SK-N-SH (cell line): ENCODE results near the gene MFAP1. TPM values are rescaled to one million over a fixed set of nuclear protein-coding genes. Genes with fewer than 3 reads are reported as not detected.

ENCODE experiments used
- CTCF ChIA-PET: fragments of 300-600, 350-600 bp; formaldehyde crosslinking; extraction: SDS; loops from one replicate; lab custom pipeline; 2021; lab: Yijun Ruan, JAX
- POLR2A ChIA-PET: fragments of 350-600 bp; sonication (Branson Sonifier 250); formaldehyde crosslinking; extraction: SDS; loops from one replicate; lab custom pipeline; 2020; ENCODE audit warnings: antibody characterized with exemption, inconsistent platforms; lab: Yijun Ruan, JAX
- DNase-seq: peaks from one replicate; pipeline ENCODE4 v3.0.0; 2012
- H2AFZ ChIP-seq: fragments of 200-600 bp; sonication (generic); 2 replicates; pipeline ENCODE4 v1.8.1; 2016; ENCODE audit warnings: antibody characterized with exemption, mild to moderate bottlenecking, low read depth
- H3F3A ChIP-seq: fragments of 200-600 bp; sonication (generic); replicated peaks from 2 replicates; pipeline ENCODE3; 2016; ENCODE audit warnings: antibody characterized with exemption, mild to moderate bottlenecking; ENCODE audit not compliant: insufficient read depth
- H3K27ac ChIP-seq, 2 experiments: fragments of 200-500 bp in 1 of 2; fragments of 200-600 bp in 1 of 2; sonication (Bioruptor generic) in 1 of 2; sonication (generic), shearing (Covaris generic) in 1 of 2; 2 replicates each; pipeline versions ENCODE4 v1.5.1 to v1.6.1; 2014 to 2016; ENCODE audit warnings: low read depth in 2 of 2, inconsistent platforms in 1 of 2, low read length in 1 of 2, mild to moderate bottlenecking in 1 of 2, mixed read lengths in 1 of 2
- H3K27me3 ChIP-seq: fragments of 200-600 bp; sonication (generic), shearing (Covaris generic); 2 replicates; pipeline ENCODE4 v1.6.1; 2016; ENCODE audit warnings: mixed run types; ENCODE audit not compliant: insufficient read depth
- H3K36me3 ChIP-seq, 2 experiments: fragments of 200-500 bp in 1 of 2; fragments of 200-600 bp in 1 of 2; sonication (Bioruptor generic) in 1 of 2; sonication (generic) in 1 of 2; replicated peaks in 1 of 2; 2 replicates each; pipeline versions ENCODE3 to v1.5.1; 2014 to 2016; ENCODE audit warnings: low read length in 1 of 2, mild to moderate bottlenecking in 1 of 2; ENCODE audit not compliant: insufficient read depth in 2 of 2, control insufficient read depth in 1 of 2
- H3K4me1 ChIP-seq, 2 experiments: fragments of 200-500 bp in 1 of 2; fragments of 200-600 bp in 1 of 2; sonication (Bioruptor generic) in 1 of 2; sonication (generic), shearing (Covaris generic) in 1 of 2; 2 replicates each; pipeline versions ENCODE4 v1.5.1 to v1.6.1; 2014 to 2016; ENCODE audit warnings: low read depth in 1 of 2, low read length in 1 of 2, mixed run types in 1 of 2; ENCODE audit not compliant: insufficient read depth in 2 of 2, control insufficient read depth in 1 of 2
- H3K4me2 ChIP-seq: fragments of 200-600 bp; sonication (generic), shearing (Covaris generic); 2 replicates; pipeline ENCODE4 v1.6.1; 2017; ENCODE audit warnings: mixed run types
- H3K4me3 ChIP-seq, 2 experiments: fragments of 200-500 bp in 1 of 2; fragments of 200-600 bp in 1 of 2; sonication (Bioruptor generic) in 1 of 2; sonication (generic), shearing (Covaris generic) in 1 of 2; 2 replicates each; pipeline versions ENCODE4 v1.5.1 to v1.8.1; 2014 to 2016; ENCODE audit warnings: low read depth in 2 of 2, inconsistent platforms in 1 of 2, low read length in 1 of 2, mild to moderate bottlenecking in 1 of 2, mixed read lengths in 1 of 2, moderate library complexity in 1 of 2
- H3K79me2 ChIP-seq: fragments of 200-600 bp; sonication (generic); 2 replicates; pipeline ENCODE4 v1.8.1; 2017; ENCODE audit warnings: mild to moderate bottlenecking; ENCODE audit not compliant: insufficient read depth
- H3K9ac ChIP-seq: fragments of 200-600 bp; sonication (generic); 2 replicates; pipeline ENCODE4 v1.6.1; 2017; ENCODE audit warnings: mixed run types
- H3K9me2 ChIP-seq: fragments of 200-600 bp; sonication (generic); 2 replicates; pipeline ENCODE4 v1.6.1; 2017; ENCODE audit warnings: mixed run types
- H3K9me3 ChIP-seq: fragments of 200-600 bp; sonication (generic); 2 replicates; pipeline ENCODE4 v1.6.1; 2017; ENCODE audit warnings: mixed run types, mild to moderate bottlenecking, moderate library complexity
- H4K20me1 ChIP-seq: fragments of 200-600 bp; sonication (generic); 2 replicates; pipeline ENCODE4 v1.6.1; 2017; ENCODE audit warnings: mild to moderate bottlenecking, mixed run types; ENCODE audit not compliant: insufficient read depth
- CHD2 ChIP-seq: fragments of 150-350 bp; IDR thresholded peaks from 2 replicates; pipeline ENCODE4 v1.6.1; 2018; ENCODE audit warnings: low read length; ENCODE audit not compliant: partially characterized antibody
- ELF1 ChIP-seq: IDR thresholded peaks from 2 replicates; pipeline ENCODE4 v1.4.0; 2012
- EZH2phosphoT487 ChIP-seq: fragments of 200-600 bp; sonication (generic); IDR thresholded peaks from 2 replicates; pipeline ENCODE4 v1.6.1; 2017; ENCODE audit warnings: low read depth, mixed run types, mild to moderate bottlenecking, antibody characterized with exemption, moderate library complexity, borderline replicate concordance
- FOSL2 ChIP-seq: IDR thresholded peaks from 2 replicates; pipeline ENCODE4 v1.4.0; 2012; ENCODE audit warnings: low read depth, mild to moderate bottlenecking, moderate library complexity, borderline replicate concordance
- FOXJ3 ChIP-seq: sonication (generic); formaldehyde crosslinking; IDR thresholded peaks from 2 replicates; pipeline ENCODE4 v1.5.1; 2020; ENCODE audit warnings: mild to moderate bottlenecking, missing genetic modification reagents
- MEF2A ChIP-seq: IDR thresholded peaks from 2 replicates; pipeline ENCODE4 v1.4.0; 2012; ENCODE audit warnings: low read depth, borderline replicate concordance
- MXI1 ChIP-seq: IDR thresholded peaks from 2 replicates; pipeline ENCODE4 v1.6.1; 2012; ENCODE audit warnings: mild to moderate bottlenecking, low read depth, low read length, improper control_type of control experiment
- NRF1 ChIP-seq: IDR thresholded peaks from 2 replicates; pipeline ENCODE4 v1.6.1; 2012; ENCODE audit warnings: low read depth, mild to moderate bottlenecking, low read length
- POLR2AphosphoS5 ChIP-seq: IDR thresholded peaks from 2 replicates; pipeline ENCODE4 v1.6.1; 2012; ENCODE audit warnings: low read depth, low read length
- RCOR1 ChIP-seq: fragments of 150-350 bp; IDR thresholded peaks from 2 replicates; pipeline ENCODE4 v1.6.1; 2017; ENCODE audit warnings: antibody characterized with exemption, low read length
- RXRA ChIP-seq: IDR thresholded peaks from 2 replicates; pipeline ENCODE4 v1.4.0; 2012; ENCODE audit warnings: low read depth, mild to moderate bottlenecking, borderline replicate concordance
- TAF1 ChIP-seq: IDR thresholded peaks from 2 replicates; pipeline ENCODE4 v1.6.1; 2012; ENCODE audit warnings: low read depth, mild to moderate bottlenecking, low read length, moderate library complexity, borderline replicate concordance
- TEAD4 ChIP-seq: IDR thresholded peaks from 2 replicates; pipeline ENCODE4 v1.4.0; 2012; ENCODE audit warnings: mild to moderate bottlenecking, borderline replicate concordance; ENCODE audit not compliant: insufficient read depth
- YY1 ChIP-seq: IDR thresholded peaks from 2 replicates; pipeline ENCODE4 v1.4.0; 2012; ENCODE audit warnings: low read depth, mild to moderate bottlenecking
- whole genome bisulfite sequencing: methylation state at CpG from one replicate; pipeline ENCODE4 v1.1.6; 2017; ENCODE audit warnings: low lambda C conversion rate; 5-methylcytosine and 5-hydroxymethylcytosine counted together
- polyA plus RNA-seq, 3 experiments: library from polyadenylated mRNA; depleted of rRNA; stranded (reverse); fragments of >200 nt; gene quantifications; 2 replicates each; pipeline ENCODE4 v1.2.3, GENCODE V29; 2012
- TF ChIP-seq, protein P1 (sequence below): fragments of 150-350 bp; IDR thresholded peaks from 2 replicates; pipeline ENCODE4 v1.6.1; 2017; ENCODE audit warnings: antibody characterized with exemption, low read length, low read depth, borderline replicate concordance
- TF ChIP-seq, protein P2 (sequence below): IDR thresholded peaks from 2 replicates; pipeline ENCODE4 v1.6.1; 2012; ENCODE audit warnings: mild to moderate bottlenecking, low read depth, low read length, moderate library complexity
- TF ChIP-seq, protein P3 (sequence below): IDR thresholded peaks from 2 replicates; pipeline ENCODE4 v1.4.0; 2012; ENCODE audit warnings: low read depth, borderline replicate concordance
- TF ChIP-seq, protein P4 (sequence below): IDR thresholded peaks from 2 replicates; pipeline ENCODE4; 2012

MFAP1 gene
- polyA plus RNA-seq, 1 of the 3 experiments (the other 2 are of a cell fraction): 16.5 TPM

DNA sequence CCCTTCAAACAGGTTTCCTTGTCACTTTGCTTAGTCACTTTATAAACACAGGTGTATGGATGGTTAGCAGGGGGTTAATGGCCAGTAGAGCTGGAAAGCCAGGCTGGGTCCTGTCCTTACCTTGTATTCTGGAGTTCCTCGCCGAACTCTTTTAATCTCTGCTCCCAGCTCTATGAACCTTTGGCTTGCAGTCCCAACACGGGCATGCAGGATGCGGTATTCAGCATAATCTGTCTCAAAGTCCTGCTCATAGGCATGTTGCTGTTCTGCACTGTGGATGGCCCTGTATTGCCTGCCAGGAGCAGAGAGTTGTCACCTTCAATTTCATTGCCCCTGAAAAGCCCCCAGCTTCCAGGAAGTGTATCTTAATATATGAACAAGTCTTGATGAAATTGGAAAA, 50.4 kb downstream of the MFAP1 start:
- Histone ChIP-seq H3K9me3 (no peaks in the 10 kb centered on the region), H3K4me2 (no peak overlapping the region), H2AFZ (no peak overlapping the region), H3K79me2 (no peaks in the 10 kb centered on the region), H4K20me1 (peaks cover 3% of the 10 kb centered on the region; the same call in 1 of the 2 replicates), H3K9ac (no peak overlapping the region), H3K4me1 (peaks cover 0 to 3% of the 10 kb centered on the region in 2 experiments; a peak in 1 of 4 replicates), H3K9me2 (no peaks in the 10 kb centered on the region), H3K27me3 (no peaks in the 10 kb centered on the region), H3K36me3 (peaks cover 32 to 42% of the 10 kb centered on the region in 2 experiments), H3K27ac (no peak overlapping the region), H3K4me3 (no peak overlapping the region), H3F3A (peaks cover 55% of the 10 kb centered on the region)
- 94% methylated on average over 4 of the region's 4 CpGs for WGBS
- CTCF ChIA-PET: interaction anchor here (3.0 kb wide), 1 partner anchor 16 kb away, joined by 13 read pairs; no protein-coding TSS in a partner anchor
- POLR2A ChIA-PET: no interaction called here
- TF ChIP-seq EZH2phosphoT487 (no peak), FOSL2 (no peak), RXRA (no peak), ELF1 (no peak), MEF2A (no peak), RCOR1 (no peak), FOXJ3 (CRISPR knock-in tag) (no peak), POLR2AphosphoS5 (no peak), TAF1 (no peak), MXI1 (no peak), NRF1 (no peak), CHD2 (no peak), YY1 (no peak), TEAD4 (no peak)
- TF ChIP-seq, protein P1, sequence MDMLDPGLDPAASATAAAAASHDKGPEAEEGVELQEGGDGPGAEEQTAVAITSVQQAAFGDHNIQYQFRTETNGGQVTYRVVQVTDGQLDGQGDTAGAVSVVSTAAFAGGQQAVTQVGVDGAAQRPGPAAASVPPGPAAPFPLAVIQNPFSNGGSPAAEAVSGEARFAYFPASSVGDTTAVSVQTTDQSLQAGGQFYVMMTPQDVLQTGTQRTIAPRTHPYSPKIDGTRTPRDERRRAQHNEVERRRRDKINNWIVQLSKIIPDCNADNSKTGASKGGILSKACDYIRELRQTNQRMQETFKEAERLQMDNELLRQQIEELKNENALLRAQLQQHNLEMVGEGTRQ: no peak
- TF ChIP-seq, protein P2, sequence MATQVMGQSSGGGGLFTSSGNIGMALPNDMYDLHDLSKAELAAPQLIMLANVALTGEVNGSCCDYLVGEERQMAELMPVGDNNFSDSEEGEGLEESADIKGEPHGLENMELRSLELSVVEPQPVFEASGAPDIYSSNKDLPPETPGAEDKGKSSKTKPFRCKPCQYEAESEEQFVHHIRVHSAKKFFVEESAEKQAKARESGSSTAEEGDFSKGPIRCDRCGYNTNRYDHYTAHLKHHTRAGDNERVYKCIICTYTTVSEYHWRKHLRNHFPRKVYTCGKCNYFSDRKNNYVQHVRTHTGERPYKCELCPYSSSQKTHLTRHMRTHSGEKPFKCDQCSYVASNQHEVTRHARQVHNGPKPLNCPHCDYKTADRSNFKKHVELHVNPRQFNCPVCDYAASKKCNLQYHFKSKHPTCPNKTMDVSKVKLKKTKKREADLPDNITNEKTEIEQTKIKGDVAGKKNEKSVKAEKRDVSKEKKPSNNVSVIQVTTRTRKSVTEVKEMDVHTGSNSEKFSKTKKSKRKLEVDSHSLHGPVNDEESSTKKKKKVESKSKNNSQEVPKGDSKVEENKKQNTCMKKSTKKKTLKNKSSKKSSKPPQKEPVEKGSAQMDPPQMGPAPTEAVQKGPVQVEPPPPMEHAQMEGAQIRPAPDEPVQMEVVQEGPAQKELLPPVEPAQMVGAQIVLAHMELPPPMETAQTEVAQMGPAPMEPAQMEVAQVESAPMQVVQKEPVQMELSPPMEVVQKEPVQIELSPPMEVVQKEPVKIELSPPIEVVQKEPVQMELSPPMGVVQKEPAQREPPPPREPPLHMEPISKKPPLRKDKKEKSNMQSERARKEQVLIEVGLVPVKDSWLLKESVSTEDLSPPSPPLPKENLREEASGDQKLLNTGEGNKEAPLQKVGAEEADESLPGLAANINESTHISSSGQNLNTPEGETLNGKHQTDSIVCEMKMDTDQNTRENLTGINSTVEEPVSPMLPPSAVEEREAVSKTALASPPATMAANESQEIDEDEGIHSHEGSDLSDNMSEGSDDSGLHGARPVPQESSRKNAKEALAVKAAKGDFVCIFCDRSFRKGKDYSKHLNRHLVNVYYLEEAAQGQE: no peak
- TF ChIP-seq, protein P3, sequence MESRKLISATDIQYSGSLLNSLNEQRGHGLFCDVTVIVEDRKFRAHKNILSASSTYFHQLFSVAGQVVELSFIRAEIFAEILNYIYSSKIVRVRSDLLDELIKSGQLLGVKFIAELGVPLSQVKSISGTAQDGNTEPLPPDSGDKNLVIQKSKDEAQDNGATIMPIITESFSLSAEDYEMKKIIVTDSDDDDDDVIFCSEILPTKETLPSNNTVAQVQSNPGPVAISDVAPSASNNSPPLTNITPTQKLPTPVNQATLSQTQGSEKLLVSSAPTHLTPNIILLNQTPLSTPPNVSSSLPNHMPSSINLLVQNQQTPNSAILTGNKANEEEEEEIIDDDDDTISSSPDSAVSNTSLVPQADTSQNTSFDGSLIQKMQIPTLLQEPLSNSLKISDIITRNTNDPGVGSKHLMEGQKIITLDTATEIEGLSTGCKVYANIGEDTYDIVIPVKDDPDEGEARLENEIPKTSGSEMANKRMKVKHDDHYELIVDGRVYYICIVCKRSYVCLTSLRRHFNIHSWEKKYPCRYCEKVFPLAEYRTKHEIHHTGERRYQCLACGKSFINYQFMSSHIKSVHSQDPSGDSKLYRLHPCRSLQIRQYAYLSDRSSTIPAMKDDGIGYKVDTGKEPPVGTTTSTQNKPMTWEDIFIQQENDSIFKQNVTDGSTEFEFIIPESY: no peak
- TF ChIP-seq, protein P4, sequence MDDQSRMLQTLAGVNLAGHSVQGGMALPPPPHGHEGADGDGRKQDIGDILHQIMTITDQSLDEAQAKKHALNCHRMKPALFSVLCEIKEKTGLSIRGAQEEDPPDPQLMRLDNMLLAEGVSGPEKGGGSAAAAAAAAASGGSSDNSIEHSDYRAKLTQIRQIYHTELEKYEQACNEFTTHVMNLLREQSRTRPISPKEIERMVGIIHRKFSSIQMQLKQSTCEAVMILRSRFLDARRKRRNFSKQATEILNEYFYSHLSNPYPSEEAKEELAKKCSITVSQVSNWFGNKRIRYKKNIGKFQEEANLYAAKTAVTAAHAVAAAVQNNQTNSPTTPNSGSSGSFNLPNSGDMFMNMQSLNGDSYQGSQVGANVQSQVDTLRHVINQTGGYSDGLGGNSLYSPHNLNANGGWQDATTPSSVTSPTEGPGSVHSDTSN: no peak
- no peak for DNase-seq
